Cardiac muscle cell (in vitro differentiated cells and primary cell): ENCODE data around the gene KANSL1. TPM values are rescaled to one million over a fixed set of nuclear protein-coding genes. Genes with fewer than 3 reads are reported as not detected.

ENCODE experiments used
- DNase-seq, 2 donors: peaks; one replicate each; pipeline versions ENCODE4 v3.0.0 to v3.0.0-alpha.2; 2010 to 2017; ENCODE audit warnings: low read depth in 1 of 2, low spot score in 1 of 2
- H3K27ac ChIP-seq: fragments of 200-600 bp; sonication (generic); 2 replicates; pipeline ENCODE4 v1.5.1; 2016
- H3K27me3 ChIP-seq: fragments of 200-600 bp; sonication (generic); 2 replicates; pipeline ENCODE4 v1.6.0; 2016; ENCODE audit warnings: control low read depth
- H3K36me3 ChIP-seq: fragments of 200-600 bp; sonication (generic); 2 replicates; pipeline ENCODE4 v1.5.1; 2016; ENCODE audit warnings: control low read depth
- H3K4me1 ChIP-seq: fragments of 200-600 bp; sonication (generic); 2 replicates; pipeline ENCODE4 v1.8.1; 2017; ENCODE audit warnings: low read depth, mild to moderate bottlenecking, mixed run types
- H3K4me3 ChIP-seq: fragments of 200-600 bp; sonication (generic); 2 replicates; pipeline ENCODE4 v1.5.1; 2016; ENCODE audit warnings: mild to moderate bottlenecking
- H3K9me3 ChIP-seq: fragments of 200-600 bp; sonication (generic); 2 replicates; pipeline ENCODE4 v1.5.1; 2017; ENCODE audit warnings: low read depth, mild to moderate bottlenecking, control low read depth
- CTCF ChIP-seq: IDR thresholded peaks from 2 replicates; pipeline ENCODE4 v1.5.1; 2012; ENCODE audit warnings: low read depth, mild to moderate bottlenecking, low read length
- polyA plus RNA-seq: library from polyadenylated mRNA; unstranded; fragments of >200 nt; fragmentation: Nextera tagmentation; extraction: Ambion mirVana; gene quantifications from 2 replicates; pipeline ENCODE4 v1.2.1, GENCODE V29; 2016
- total RNA-seq: library from RNA; depleted of rRNA; stranded (reverse); fragments of >200 nt; gene quantifications from 2 replicates; pipeline ENCODE4 v1.2.3, GENCODE V29; 2016

KANSL1 gene
- total and polyA plus RNA-seq, 2 experiments from 2014 or later, result 52.6 to 109 TPM

- TF ChIP-seq CTCF, result no peak
- Histone ChIP-seq H3K9me3 (no peaks in the 10 kb centered on the region), H3K27me3 (no peaks in the 10 kb centered on the region), H3K36me3 (peaks cover 4% of the 10 kb centered on the region), H3K27ac (no peak overlapping the region), H3K4me1 (peaks cover 45% of the 10 kb centered on the region), H3K4me3 (no peak overlapping the region)
- DNase-seq, result no peak
Observed at GRCh38 chr17:46081018-46081320, 112.3 kb downstream of the KANSL1 start.

GRCh38 chr17:46080118-46081017 is 112.9 kb downstream of the KANSL1 start:
- TF ChIP-seq CTCF, result no peak
- Histone ChIP-seq H3K27ac (no peak overlapping the region), H3K4me1 (peaks cover 45% of the 10 kb centered on the region), H3K36me3 (peaks cover 4% of the 10 kb centered on the region), H3K4me3 (no peak overlapping the region), H3K27me3 (no peaks in the 10 kb centered on the region), H3K9me3 (no peaks in the 10 kb centered on the region)
- no peak for DNase-seq

GRCh38 chr17:46078675-46079074 is 114.6 kb downstream of the KANSL1 start:
- Histone ChIP-seq H3K9me3 (no peaks in the 10 kb centered on the region), H3K27ac (peak overlapping the region; percentile 88), H3K36me3 (peaks cover 4% of the 10 kb centered on the region), H3K4me3 (no peak overlapping the region), H3K27me3 (no peaks in the 10 kb centered on the region), H3K4me1 (peaks cover 45% of the 10 kb centered on the region)
- DNase-seq, result peak in 1 of 2 donors; percentile 42
- no peak for TF ChIP-seq CTCF

GRCh38 chr17:46074540-46074939 is 118.7 kb downstream of the KANSL1 start:
- no peaks in the 10 kb centered on the region for H3K9me3 ChIP-seq
- no peak overlapping the region for H3K4me3 ChIP-seq
- TF ChIP-seq CTCF, result no peak
- no peak for DNase-seq
- H3K27ac ChIP-seq, result no peak overlapping the region
- H3K36me3 ChIP-seq, result no peaks in the 10 kb centered on the region
- H3K27me3 ChIP-seq, result no peaks in the 10 kb centered on the region
- peaks cover 40% of the 10 kb centered on the region for H3K4me1 ChIP-seq

- Histone ChIP-seq H3K27me3 (no peaks in the 10 kb centered on the region), H3K9me3 (no peaks in the 10 kb centered on the region), H3K27ac (peak overlapping the region; percentile 53), H3K4me3 (no peak overlapping the region), H3K4me1 (peaks cover 27% of the 10 kb centered on the region), H3K36me3 (no peaks in the 10 kb centered on the region)
- DNase-seq, result peak in 1 of 2 donors; percentile 70
- no peak for TF ChIP-seq CTCF
Observed at GRCh38 chr17:46072998-46073397, 120.2 kb downstream of the KANSL1 start.
